ENCODE measurements around the gene NFS1.
"Not testable (repeated sequence)": the region's sequence is repeated elsewhere in the genome, so short reads cannot be mapped to it uniquely, and the experiment has no call there.

NFS1 gene

GRCh38 chr20:35729283-35729807, 30.2 kb upstream of the NFS1 start:
- DNase-seq = no peak

- DNase-seq = no peak
Measured at GRCh38 chr20:35726842-35727711, 27.9 kb upstream of the NFS1 start.

GRCh38 chr20:35724321-35725230, 25.4 kb upstream of the NFS1 start:
- DNase-seq = no peak

- not testable (repeated sequence) for DNase-seq
Measured at GRCh38 chr20:35723652-35724320, 24.6 kb upstream of the NFS1 start.

GRCh38 chr20:35723275-35723639, 24.1 kb upstream of the NFS1 start:
- DNase-seq = not testable (repeated sequence)

- no peak for DNase-seq
Measured at GRCh38 chr20:35721621-35722020, 22.5 kb upstream of the NFS1 start.

GRCh38 chr20:35721219-35721618, 22.1 kb upstream of the NFS1 start:
- DNase-seq = no peak

GRCh38 chr20:35720165-35721123, 21.3 kb upstream of the NFS1 start:
- DNase-seq = no peak

- DNase-seq = no peak
Measured at GRCh38 chr20:35719717-35720116, 20.6 kb upstream of the NFS1 start.

- DNase-seq = no peak
Measured at GRCh38 chr20:35718972-35719635, 20.0 kb upstream of the NFS1 start.

GRCh38 chr20:35718321-35718720, 19.2 kb upstream of the NFS1 start:
- not testable (repeated sequence) for DNase-seq

GRCh38 chr20:35716330-35716729, 17.2 kb upstream of the NFS1 start:
- DNase-seq = no peak

GRCh38 chr20:35715652-35716051, 16.5 kb upstream of the NFS1 start:
- no peak for DNase-seq

GRCh38 chr20:35714127-35714526, 15.0 kb upstream of the NFS1 start:
- DNase-seq = no peak

GRCh38 chr20:35713120-35713519, 14.0 kb upstream of the NFS1 start:
- not testable (repeated sequence) for DNase-seq

GRCh38 chr20:35711588-35712209, 12.5 kb upstream of the NFS1 start:
- DNase-seq = no peak

GRCh38 chr20:35710884-35711587, 11.9 kb upstream of the NFS1 start:
- no peak for DNase-seq

GRCh38 chr20:35710039-35710438, 10.9 kb upstream of the NFS1 start:
- no peak for DNase-seq

GRCh38 chr20:35709259-35709658, 10.1 kb upstream of the NFS1 start:
- DNase-seq = no peak

GRCh38 chr20:35708502-35708901, 9.3 kb upstream of the NFS1 start:
- no peak for DNase-seq
